Liver (tissue), 3 donors: ENCODE results near the gene MAGOHB.

Experiments used
- ATF3 ChIP-seq: IDR thresholded peaks from 2 replicates; pipeline ENCODE4 v1.6.1; 2016; ENCODE audit warnings: antibody characterized with exemption
- CTCF ChIP-seq: fragments of 150-350 bp; IDR thresholded peaks from 2 replicates; pipeline ENCODE4 v1.5.1; 2017; ENCODE audit warnings: improper control_type of control experiment, low read depth, low read length; ENCODE audit not compliant: missing input control
- FOXA1 ChIP-seq: IDR thresholded peaks from 2 replicates; pipeline ENCODE4 v1.6.1; 2016; ENCODE audit warnings: antibody characterized with exemption
- GABPA ChIP-seq, 2 donors: IDR thresholded peaks in 1 of 2; conservative IDR thresholded peaks in 1 of 2; 2 replicates each; pipeline ENCODE4 v1.6.1; 2016; ENCODE audit warnings: antibody characterized with exemption in 2 of 2, mild to moderate bottlenecking in 1 of 2, moderate library complexity in 1 of 2
- RAD21 ChIP-seq, 2 donors: IDR thresholded peaks; 2 replicates each; pipeline ENCODE4 v1.6.1; 2016; ENCODE audit warnings: antibody characterized with exemption in 2 of 2, mild to moderate bottlenecking in 2 of 2
- REST ChIP-seq: IDR thresholded peaks from 2 replicates; pipeline ENCODE4 v1.6.1; 2016; ENCODE audit warnings: antibody characterized with exemption, mild to moderate bottlenecking
- TAF1 ChIP-seq: conservative IDR thresholded peaks from 2 replicates; pipeline ENCODE4 v1.6.1; 2016; ENCODE audit warnings: antibody characterized with exemption, mild to moderate bottlenecking
- YY1 ChIP-seq: IDR thresholded peaks from 2 replicates; pipeline ENCODE4 v1.6.1; 2016; ENCODE audit warnings: antibody characterized with exemption, mild to moderate bottlenecking
- ZBTB33 ChIP-seq: IDR thresholded peaks from 2 replicates; pipeline ENCODE4 v1.6.1; 2016; ENCODE audit warnings: antibody characterized with exemption
- donor health status: healthy.
- donor health status: healthy.

- no peak for TF ChIP-seq CTCF
- no peak for TF ChIP-seq ATF3
- no peak for TF ChIP-seq GABPA (IDR thresholded peaks at IDR 0.05 in 1 of 2, conservative IDR thresholded peaks at IDR 0.05 in 1 of 2)
- TF ChIP-seq ZBTB33, result no peak
- no peak for TF ChIP-seq RAD21 (IDR thresholded peaks at IDR 0.05)
- no peak for TF ChIP-seq YY1
- TF ChIP-seq FOXA1, result no peak
- TF ChIP-seq TAF1, result no peak
- TF ChIP-seq REST, result no peak
Measured at GRCh38 chr12:10636611-10637010, 23.2 kb upstream of the MAGOHB start.
